Jurkat, Clone E6-1 (cell line): Measurements from ENCODE around the gene POLDIP3.
"Not testable (repeated sequence)": the region's sequence is repeated elsewhere in the genome, so short reads cannot be mapped to it uniquely, and the experiment has no call there.

Experiments
- DNase-seq: peaks from one replicate; pipeline ENCODE4 v3.0.0-alpha.2; 2011; ENCODE audit warnings: low read depth, low spot score
- H3K4me3 ChIP-seq: 2 replicates; pipeline ENCODE4 v1.5.1; 2011; ENCODE audit warnings: mild to moderate bottlenecking, low read length, control low read depth, moderate library complexity

Gene POLDIP3

DNA sequence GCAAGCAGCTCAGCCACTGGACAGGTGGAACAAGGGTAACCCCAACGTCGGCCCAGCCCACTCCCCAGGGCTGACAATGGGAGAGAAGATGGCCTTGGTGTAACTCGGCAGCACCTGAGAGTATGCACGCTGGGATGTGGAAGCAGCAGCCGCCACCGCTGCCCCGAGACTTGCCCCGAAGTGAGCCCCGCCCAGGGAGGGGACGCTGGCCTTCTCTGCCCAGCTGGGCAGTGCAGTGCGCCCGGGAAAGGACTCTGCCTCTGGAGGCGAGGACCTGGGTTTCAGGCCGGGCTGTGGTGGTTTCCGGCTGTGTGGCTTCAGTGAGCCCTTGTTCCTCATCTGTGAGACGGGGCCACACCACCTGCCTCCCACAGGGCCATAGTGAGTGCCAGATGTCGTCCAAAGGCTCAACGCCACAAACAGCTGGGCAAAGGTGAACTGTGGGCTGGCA is 8.6 kb upstream of the POLDIP3 start:
- no peak for DNase-seq
- no peak overlapping the region for H3K4me3 ChIP-seq

DNA sequence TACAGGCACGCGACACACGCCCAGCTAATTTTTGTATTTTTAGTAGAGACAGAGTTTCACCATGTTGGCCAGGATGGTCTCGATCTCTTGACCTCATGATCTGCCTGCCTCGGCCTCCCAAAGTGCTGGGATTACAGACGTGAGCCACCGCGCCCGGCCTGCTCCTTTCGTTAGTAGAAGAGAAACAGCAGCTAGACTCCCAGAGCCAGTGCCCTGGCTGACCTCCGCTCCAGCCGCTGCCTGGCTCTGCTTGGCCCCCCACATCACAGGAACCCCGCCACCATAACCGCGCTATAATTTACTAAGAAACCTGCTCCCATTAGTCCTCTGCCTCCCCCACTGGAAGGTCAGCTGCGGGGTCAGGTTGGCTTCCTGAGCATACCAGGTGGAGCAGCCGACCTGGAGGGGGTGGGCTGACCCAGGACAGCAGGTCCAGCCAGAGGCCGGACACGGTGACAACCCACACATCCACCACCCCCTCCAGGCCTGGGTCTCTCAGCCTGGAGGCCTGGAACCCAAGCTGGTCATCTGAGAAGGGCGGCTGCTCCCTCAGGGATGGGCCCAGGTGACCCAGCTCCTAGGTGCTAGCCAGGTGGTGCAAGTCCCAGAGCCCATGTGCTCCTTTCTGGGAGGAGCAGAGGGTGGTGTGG is 7.5 kb upstream of the POLDIP3 start:
- no peak for DNase-seq
- H3K4me3 ChIP-seq = no peak overlapping the region

DNA sequence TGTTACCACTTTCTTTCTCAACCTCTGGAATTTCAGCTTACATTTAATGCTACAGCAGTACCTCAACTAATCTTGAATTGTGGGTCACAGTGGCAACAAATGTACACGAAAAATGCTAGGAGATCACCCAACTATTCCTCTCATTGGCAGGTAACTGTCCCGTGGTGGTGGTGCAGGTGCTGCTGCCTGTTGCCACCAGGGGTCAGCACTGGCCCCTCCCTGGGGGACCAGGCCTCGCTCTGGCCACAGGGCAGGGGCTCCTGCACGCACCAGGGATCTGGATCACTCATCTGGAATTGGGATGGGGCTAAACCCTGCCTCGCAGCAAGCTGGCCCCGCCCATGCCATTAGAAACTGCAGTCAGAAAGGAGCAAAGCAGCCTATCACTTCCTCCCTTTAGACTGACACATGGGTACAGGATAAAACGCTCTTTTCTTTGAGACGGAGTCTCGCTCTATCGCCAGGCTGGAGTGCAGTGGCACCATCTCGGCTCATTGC is 6.9 kb upstream of the POLDIP3 start:
- no peak overlapping the region for H3K4me3 ChIP-seq
- no peak for DNase-seq

DNA sequence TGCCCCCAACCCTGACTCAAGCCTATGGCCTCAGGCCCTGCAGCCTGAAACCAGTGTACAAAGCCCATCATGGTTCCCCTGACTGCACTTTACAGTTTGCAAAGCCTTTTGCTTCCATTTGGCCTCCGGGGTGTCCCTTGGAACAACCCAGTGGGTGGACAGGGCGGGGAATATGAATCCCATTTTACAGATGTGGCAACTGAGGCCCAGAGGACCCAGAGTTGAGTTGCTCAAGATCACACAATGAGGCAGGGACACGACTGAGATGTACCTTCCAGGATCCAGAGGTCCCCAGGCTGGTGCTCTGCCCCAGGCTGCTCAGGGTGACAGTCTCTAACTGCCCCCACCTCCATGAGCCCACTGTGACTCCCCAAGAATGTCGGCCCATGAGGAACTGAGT is 5.4 kb upstream of the POLDIP3 start:
- no peak for DNase-seq
- H3K4me3 ChIP-seq = no peak overlapping the region

DNA sequence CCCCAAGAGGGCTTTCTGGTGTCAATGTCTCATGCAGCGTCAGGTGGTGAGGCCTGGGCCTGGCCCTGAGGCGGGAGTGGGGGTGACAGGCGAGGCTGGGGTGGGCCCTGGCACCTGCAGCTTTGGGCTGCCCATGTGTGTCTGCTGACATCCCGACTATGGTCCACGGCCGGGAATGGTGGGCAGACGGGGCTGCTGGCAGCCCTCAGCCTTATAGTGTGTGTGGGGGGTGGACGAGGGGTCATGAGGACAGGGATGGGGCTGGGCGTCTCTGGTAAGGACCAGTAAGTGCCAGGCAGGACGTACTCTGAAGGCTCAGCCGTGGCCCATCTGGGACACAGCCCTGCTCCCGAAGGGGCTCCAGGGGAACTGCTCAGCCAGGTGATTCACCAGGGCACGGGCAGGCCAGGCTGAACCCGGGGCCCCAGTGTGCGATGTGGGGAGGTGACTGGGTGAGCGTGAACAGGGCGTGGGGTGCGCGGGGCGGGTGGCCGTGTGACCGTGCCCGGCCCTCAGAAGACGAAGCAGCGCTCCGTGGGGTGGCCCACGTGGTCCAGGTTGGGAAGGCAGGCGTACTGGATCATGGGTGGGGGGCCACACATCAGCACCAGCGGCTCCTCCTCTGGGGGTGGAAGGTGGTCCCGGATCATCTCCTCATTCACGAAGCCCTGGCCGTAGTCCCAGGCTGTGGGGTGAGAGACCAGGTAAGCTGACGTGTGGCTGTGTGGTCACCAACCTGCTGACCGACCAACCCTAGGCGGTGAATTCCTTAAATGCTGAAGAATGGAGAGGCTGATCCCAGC is 4.8 kb upstream of the POLDIP3 start:
- no peak overlapping the region for H3K4me3 ChIP-seq
- no peak for DNase-seq

DNA sequence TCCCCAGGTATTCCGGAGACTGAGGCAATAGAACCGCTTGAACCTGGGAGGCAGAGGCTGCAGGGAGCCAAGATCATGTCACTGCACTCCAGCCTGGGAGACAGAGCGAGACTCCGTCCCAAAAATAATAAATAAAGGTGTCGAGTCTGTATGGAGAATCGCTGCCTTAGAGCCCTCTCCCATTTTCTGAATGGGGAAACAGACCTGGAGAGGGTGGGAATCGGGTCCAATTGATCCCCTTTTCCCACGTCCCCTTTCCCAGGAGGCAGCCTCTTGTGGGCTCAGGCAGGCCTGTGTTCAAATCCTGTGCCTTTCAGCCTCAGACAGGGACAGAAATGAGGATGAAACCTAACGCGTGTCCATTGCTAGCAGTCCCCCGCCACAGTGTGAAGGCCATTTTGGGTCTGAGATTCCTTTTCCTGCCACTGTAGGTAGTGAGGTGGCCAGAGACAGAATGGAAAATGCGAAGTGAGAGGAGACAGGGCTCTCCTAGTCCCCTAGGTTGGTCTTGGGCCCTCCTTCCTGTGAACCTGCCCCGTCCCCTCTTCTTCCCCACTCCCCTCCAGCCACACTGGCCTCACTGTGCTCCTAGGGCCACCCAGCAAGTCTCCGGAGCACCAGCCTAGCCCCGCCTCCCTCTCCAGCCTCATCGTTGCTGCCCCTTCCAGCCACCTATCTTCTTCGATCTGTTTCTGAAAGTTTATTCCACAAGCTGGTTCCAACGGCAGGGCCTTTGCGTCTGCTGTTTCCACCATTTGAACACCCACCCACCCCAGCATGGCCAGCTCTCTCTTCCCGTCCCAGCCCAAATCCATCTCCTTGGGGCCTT is 2.7 kb upstream of the POLDIP3 start:
- no peak overlapping the region for H3K4me3 ChIP-seq
- DNase-seq = no peak

DNA sequence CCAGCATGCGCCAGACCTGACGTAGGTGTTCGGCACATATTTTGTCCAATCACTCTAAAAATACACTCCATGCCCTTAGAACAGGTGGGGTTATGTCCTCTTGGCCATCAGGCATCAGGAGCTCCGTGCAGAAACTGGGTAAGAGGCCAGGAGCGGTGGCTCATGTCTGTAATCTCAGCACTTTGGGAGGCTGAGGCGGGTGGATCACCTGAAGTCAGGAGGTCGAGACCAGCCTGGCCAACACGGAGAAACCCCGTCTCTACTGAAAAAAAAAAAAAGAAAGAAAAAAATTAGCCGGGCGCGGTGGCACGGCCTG is 1.1 kb upstream of the POLDIP3 start:
- H3K4me3 ChIP-seq = peak overlapping the region; percentile 65
- DNase-seq = not testable (repeated sequence)

DNA sequence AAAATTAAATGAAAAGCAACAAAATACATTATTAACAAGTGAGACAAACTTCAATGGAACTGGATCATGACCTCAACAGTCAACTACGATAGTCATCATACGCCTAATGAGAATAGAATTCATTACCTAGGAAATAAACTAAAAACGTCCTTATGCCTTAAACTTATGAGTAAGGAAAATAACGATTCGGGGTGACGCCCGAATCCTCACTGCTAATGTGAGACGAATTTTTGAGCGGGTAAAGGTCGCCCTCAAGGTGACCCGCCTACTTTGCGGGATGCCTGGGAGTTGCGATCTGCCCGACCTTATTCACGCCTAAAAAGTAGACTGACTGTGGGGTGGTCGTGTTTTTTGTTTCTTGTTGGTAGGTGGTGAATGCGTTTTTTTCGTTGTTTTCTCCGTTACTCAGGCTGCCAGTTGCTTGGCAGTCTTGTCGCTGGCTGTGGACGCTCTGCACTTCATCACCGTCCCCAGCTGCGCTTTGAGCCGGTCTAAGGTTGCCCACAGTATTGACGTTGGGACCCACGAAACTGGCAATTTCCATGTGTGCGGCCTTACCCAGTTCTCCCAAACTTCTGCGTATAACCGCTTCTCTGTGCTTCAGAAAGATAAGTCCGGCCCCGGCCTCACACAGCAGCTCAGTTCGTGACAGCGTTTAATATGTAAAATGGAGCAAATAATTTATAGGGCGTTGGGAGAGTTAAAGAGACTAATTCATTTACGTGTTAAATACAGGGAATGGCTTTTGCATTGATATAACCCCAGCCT is 593 bp upstream of the POLDIP3 start:
- peak; percentile 99 for DNase-seq
- H3K4me3 ChIP-seq = peak overlapping the region; percentile 65

DNA sequence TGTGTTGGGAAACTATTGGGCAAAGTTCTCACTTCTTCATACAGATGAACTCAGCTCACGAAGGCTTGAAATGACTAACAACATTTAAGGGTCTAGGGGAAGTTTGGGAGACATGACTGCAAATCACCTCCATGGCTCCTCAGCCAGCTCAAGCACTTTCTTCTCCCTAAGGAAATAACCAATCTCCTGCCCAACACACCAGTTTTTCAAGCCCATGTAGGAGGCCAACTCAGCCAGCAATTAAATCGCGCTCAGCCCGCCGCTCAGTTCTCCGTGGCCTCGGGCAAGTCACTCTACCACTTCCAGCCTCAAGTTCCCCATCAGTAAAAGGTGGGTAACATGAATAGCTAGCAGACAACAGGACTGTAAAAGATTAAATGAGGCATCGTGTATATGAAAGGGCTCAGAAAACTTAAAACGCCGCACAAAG is 796 bp downstream of the POLDIP3 start:
- DNase-seq = no peak
- peak overlapping the region; percentile 65 for H3K4me3 ChIP-seq

DNA sequence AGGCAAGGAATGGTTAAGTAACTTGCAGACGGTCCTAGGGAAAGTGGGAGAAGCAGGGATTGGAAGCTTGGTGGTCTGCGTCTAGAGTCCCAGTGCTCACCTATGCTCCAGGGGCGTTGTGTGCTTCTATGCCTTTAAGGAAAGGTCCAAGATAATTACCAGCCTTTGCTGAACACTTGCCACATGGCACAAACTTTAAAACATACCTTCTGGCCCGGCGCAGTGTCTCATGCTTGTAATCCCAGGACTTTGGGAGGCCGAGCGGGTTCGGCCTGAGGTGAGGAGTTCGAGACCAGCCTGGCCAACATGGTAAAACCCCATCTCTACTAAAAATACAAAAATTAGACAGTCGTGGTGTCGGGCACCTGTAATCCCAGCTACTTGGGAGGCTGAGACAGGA is 2.3 kb downstream of the POLDIP3 start:
- H3K4me3 ChIP-seq = no peak overlapping the region
- DNase-seq = no peak

DNA sequence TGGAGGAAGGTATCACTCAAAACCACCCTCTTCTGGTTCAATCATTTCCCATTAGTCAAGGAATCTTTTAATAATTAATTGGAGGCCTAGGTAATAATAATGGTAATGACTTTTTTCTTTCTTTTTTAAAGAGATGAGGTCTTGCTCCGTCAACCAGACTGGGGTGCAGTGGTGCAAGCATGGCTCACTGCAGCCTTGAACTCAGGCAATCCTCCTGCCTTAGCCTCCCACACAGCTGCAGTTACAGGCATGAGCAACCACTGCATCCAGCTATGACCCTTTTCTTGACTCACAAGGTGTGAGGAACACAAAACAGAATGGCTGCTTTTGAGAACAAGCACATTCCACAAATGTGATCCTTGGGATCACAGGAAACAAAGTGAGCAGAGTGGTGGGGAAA is 3.6 kb downstream of the POLDIP3 start:
- H3K4me3 ChIP-seq = no peak overlapping the region

DNA sequence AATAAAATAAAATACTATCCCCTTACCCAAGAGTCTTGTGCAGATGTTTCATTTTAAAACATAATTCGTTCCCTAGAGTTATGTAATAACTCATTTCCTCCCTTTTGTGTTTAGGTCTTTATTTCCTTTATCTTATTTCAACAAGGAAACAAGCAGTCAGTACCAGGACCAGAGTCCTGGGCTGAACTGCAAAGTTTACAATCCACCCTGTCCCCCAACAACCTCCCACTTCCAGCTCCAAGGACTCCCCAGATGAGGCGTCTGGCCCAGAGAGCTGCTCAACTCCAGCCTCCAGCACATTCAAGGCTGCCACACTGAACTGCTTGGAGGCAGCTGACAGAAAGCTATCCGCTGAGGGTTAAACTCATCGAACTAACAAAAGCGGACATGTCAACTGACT is 4.5 kb downstream of the POLDIP3 start:
- H3K4me3 ChIP-seq = no peak overlapping the region
- no peak for DNase-seq

More for the DNA sequence above, 3.6 kb downstream of the POLDIP3 start:
- no peak for DNase-seq

DNA sequence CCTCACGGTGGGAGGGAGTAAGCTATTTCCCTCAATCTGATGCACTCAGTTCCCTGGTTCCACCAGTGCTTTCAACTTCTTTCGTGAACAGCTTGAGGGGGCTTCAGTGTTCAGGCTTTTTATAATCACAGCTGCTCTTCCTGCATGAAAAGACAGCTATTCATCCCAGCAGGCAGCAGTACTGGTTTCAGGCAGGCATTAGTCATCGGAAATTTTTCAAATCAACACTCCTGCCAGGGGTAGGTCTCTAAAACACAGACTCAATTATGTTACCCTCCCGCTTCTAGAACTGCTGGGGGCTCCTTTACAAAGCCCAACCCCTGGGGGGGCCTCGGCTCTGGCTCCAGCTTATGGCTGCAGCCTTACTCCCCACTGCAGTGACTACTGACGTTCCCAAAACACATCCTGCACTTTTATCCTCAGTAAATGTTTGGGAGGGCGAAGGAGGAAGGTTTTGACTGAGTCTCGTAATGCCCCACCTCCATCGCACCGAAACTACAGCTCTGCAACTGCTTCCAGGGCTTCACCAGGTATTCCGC is 5.8 kb downstream of the POLDIP3 start:
- no peak overlapping the region for H3K4me3 ChIP-seq
- DNase-seq = no peak

DNA sequence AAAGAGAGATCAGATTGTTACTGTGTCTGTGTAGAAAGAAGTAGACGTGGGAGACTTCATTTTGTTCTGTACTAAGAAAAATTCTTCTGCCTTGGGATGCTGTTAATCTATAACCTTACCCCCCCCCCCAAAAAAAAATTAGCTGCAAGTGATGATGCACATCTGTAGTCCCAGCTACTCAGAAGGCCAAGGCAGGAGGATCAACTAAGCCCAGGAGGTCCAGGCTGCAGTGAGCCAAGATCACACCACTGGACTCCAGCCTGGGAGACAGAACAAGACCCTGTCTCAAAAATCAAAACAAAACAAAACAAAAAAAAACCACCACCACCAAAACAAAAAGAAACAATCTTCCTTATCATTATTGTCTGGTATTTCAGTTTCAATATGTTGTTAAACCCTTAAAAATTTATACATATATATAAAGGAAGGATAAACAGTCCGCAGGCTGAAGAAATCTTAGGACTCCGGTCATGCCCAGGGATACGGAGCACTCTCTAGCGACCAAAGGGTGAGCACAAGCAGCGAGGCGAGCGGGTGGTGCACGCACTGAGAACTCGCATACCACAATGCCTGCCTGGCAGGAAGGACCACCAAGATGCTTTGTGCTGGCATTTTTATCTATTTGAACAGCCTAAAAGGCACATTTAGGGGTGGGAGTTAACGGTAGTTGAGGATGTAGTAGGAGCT is 6.4 kb downstream of the POLDIP3 start:
- no peak overlapping the region for H3K4me3 ChIP-seq
- DNase-seq = no peak

DNA sequence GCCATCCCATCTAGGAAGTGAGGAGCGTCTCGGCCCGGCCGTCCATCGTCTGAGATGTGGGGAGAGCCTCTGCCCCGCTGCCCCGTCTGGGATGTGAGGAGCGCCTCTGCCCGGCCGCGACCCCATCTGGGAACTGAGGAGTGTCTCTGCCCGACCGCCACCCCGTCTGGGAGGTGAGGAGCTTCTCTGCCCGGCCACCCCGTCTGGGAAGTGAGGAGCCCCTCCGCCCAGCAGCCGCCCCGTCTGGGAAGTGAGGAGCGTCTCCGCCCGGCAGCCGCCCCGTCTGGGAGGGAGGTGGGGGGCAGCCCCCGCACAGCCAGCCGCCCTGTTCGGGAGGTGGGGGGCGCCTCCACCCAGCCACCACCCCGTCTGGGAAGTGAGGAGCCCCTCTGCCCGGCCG is 7.0 kb downstream of the POLDIP3 start:
- not testable (repeated sequence) for DNase-seq, H3K4me3 ChIP-seq

DNA sequence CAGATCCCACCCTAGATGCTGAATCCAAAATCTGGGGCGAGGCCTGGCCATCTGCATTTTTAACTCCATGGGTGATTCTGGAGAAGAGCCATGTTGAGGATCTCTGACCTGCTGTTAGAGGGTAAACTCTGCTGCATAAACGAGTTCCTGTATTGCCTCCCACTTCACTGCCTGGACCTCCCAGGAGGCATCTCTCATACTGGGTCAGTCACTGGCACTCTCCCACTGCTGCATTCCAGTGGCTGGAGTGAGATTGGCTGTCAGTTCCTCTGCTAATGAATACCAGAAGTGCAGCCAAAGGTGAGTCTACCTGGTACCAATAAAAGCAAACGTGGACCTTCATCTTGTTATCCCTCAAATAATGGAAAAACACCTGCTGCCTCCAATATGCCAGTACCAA is 10.3 kb downstream of the POLDIP3 start:
- no peak overlapping the region for H3K4me3 ChIP-seq
- no peak for DNase-seq

DNA sequence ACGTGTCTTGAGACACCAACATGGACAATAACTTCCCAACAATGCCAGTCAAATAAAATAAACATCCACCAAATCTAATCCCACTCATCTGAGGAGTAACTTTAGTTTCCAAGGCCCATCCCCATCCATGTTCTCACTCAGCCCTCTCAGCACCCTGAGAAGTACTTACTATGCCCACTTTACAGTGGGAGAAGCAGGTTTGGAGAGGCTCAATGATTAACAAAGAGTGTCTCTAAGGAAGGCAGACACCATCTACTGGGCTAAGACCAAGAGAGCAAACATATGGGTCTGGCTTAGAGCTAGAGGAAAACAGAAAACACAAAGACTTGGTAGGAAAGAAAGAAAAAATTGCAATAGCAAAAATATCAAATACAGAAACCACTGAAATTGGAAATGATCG is 11.3 kb downstream of the POLDIP3 start:
- H3K4me3 ChIP-seq = no peak overlapping the region
- no peak for DNase-seq

DNA sequence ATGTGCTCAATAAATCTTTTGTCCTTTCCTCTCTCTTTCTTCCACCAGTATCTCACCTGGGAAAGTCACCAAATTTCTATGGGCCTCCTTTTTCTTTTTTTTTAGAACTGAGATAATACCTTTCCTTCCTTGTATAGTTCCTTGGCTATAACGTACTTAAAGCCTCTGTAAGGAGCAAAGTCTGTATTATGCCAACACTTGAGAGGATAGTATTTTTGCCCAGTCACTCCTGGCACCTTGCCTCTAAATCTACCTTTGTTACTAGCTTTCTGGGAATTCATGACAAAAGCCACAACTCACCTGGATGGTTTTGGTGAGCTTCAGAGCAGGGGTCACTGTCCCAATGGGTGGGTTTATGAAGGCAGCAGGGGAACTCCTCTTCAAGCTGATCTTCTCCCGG is 12.2 kb downstream of the POLDIP3 start:
- DNase-seq = no peak
- no peak overlapping the region for H3K4me3 ChIP-seq
